ENCODE data around the gene USP48. TPM values are rescaled to one million over a fixed set of nuclear protein-coding genes. Genes with fewer than 3 reads are reported as not detected.

USP48 gene
- total and polyA plus RNA-seq, 2 of the 8 experiments (the other 6 are each of a cell fraction or from before 2014, with no cell fraction given): 12.8 to 83.5 TPM

- Histone ChIP-seq H3K27ac (ENCODE audit: low read depth, low read length) (no peak overlapping the region), H3K9me3 (ENCODE audit: insufficient read depth in 2 of 2, low read depth in 1 of 2, low read length in 1 of 2) (no peaks in the 10 kb centered on the region), H3K18ac (ENCODE audit: extremely low read depth, low read length) (no peak overlapping the region), H3K9ac (replicated peaks in 1 of 4; ENCODE audit: extremely low read depth in 1 of 4, low read depth in 3 of 4, low read length in 3 of 4) (no peak overlapping the region; a peak in 1 of 7 replicates), H3K27me3 (replicated peaks in 1 of 4; ENCODE audit: control insufficient read depth in 3 of 4, extremely low read depth in 1 of 4, insufficient read depth in 3 of 4, low read length in 3 of 4) (no peaks in the 10 kb centered on the region), H3K4me3 (ENCODE audit: extremely low read depth in 1 of 4, insufficient read depth in 2 of 4, low read depth in 3 of 4, low read length in 4 of 4) (no peak overlapping the region), H3K23me2 (ENCODE audit: low read depth, low read length) (no peaks in the 10 kb centered on the region), H2AFZ (ENCODE audit: low read length) (no peak overlapping the region), H3K36me3 (ENCODE audit: control insufficient read depth in 2 of 4, insufficient read depth in 4 of 4, low read length in 3 of 4) (peaks cover 0 to 61% (median 17%) of the 10 kb centered on the region in 4 experiments; a peak in 6 of 8 replicates), H3K4me1 (replicated peaks in 1 of 4; ENCODE audit: control insufficient read depth in 3 of 4, insufficient read depth in 4 of 4, low read length in 3 of 4) (no peaks in the 10 kb centered on the region), H2BK15ac (ENCODE audit: low read length) (no peak overlapping the region), H3K56ac (replicated peaks; ENCODE audit: insufficient read length, low read depth, low read length) (no peak overlapping the region), H3K79me1 (ENCODE audit: low read depth, low read length) (no peaks in the 10 kb centered on the region), H3K79me2 (ENCODE audit: control insufficient read depth in 1 of 2, insufficient read depth in 2 of 2, low read length in 2 of 2) (no peaks in the 10 kb centered on the region), H2AK5ac (ENCODE audit: low read depth, low read length) (no peak overlapping the region), H3K4ac (replicated peaks; ENCODE audit: insufficient read length, low read depth, low read length) (no peak overlapping the region), H2BK12ac (ENCODE audit: low read depth, low read length) (no peak overlapping the region), H3K23ac (ENCODE audit: insufficient read length) (no peak overlapping the region), H4K5ac (ENCODE audit: insufficient read length, low read depth, low read length) (no peak overlapping the region), H3K4me2 (ENCODE audit: insufficient read depth in 1 of 2, low read depth in 2 of 2, low read length in 2 of 2) (no peak overlapping the region), H4K8ac (ENCODE audit: extremely low read depth, insufficient read depth, low read length) (no peak overlapping the region), H2BK120ac (replicated peaks; ENCODE audit: low read depth, low read length) (no peak overlapping the region), H2BK20ac (ENCODE audit: low read length) (no peak overlapping the region), H3K14ac (ENCODE audit: insufficient read length) (no peak overlapping the region), H4K20me1 (replicated peaks in 1 of 2; ENCODE audit: control insufficient read depth in 1 of 2, insufficient read depth in 2 of 2, low read length in 2 of 2) (peaks cover 0 to 4% of the 10 kb centered on the region in 2 experiments), H4K91ac (replicated peaks; ENCODE audit: insufficient read length, low read length) (no peak overlapping the region), H2BK5ac (ENCODE audit: low read depth, low read length) (no peak overlapping the region; the same call in 1 of the 2 replicates)
- TF ChIP-seq NANOG (IDR thresholded peaks at IDR 0.05; ENCODE audit: insufficient read depth, low read depth, low read length, poor library complexity, severe bottlenecking) (no peak), SRF (IDR thresholded peaks at IDR 0.05; ENCODE audit: low read depth, low read length) (no peak), BRCA1 (IDR thresholded peaks at IDR 0.05; ENCODE audit: low read depth, low read length) (no peak), GTF2F1 (IDR thresholded peaks at IDR 0.05; ENCODE audit: borderline replicate concordance, low read depth, low read length) (no peak)
- FAIRE-seq (no peak), DNase-seq (ENCODE audit: low read depth in 1 of 2, low spot score in 2 of 2) (no peak)
- ChIA-PET CTCF (ENCODE audit: partially characterized antibody) (interaction anchor here (0.9 to 1.4 kb wide), 4 partner anchors 15 to 46 kb away, joined by 3 read pairs; no protein-coding TSS in a partner anchor), POLR2A (ENCODE audit: partially characterized antibody) (interaction anchor here (1.3 kb wide), 1 partner anchor 34 kb away, joined by 3 read pairs; the partner anchor contains the start of gene USP48)
- 95% methylated on average over 3 of the region's 3 CpGs; no CpG with 5 or more reads in 1 of the 2 experiments for WGBS, 2 experiments (ENCODE audit: extremely low coverage in 1 of 2, insufficient coverage in 1 of 2, insufficient read length in 1 of 2, insufficient replicate concordance in 2 of 2, low coverage in 1 of 2, low lambda C conversion rate in 2 of 2, missing lambda C conversion rate in 1 of 2)
These were observed 33.8 kb downstream of the USP48 start for GRCh38 chr1:21749109-21749508.
